HG02885 (cell line): ENCODE results near the gene ARF1.
"Not testable (repeated sequence)": the region's sequence is repeated elsewhere in the genome, so short reads cannot be mapped to it uniquely, and the experiment has no call there.

Source experiments
- ATAC-seq: cut with Tn5 transposase; IDR thresholded peaks from one replicate; pipeline ENCODE4 v1.9.1; 2021; ENCODE audit warnings: mild to moderate bottlenecking; ENCODE audit not compliant: unreplicated experiment, poor library complexity

Gene ARF1

GRCh38 chr1:228099331-228099732 lies 16.8 kb downstream of the ARF1 start:
- no peak for ATAC-seq

GRCh38 chr1:228100822-228101613 lies 18.5 kb downstream of the ARF1 start:
- ATAC-seq: no peak

- no peak for ATAC-seq
These were observed 19.1 kb downstream of the ARF1 start for GRCh38 chr1:228101614-228101993.

GRCh38 chr1:228101994-228102790 lies 19.7 kb downstream of the ARF1 start:
- ATAC-seq: peak; percentile 30

- ATAC-seq: peak; percentile 77
These were observed 20.5 kb downstream of the ARF1 start, which contains the start of gene C1orf35 for GRCh38 chr1:228102791-228103620. TSS of gene C1orf35 (minus strand) at chr1:228103325. CDS start at chr1:228103227, 98 bp downstream.

GRCh38 chr1:228104526-228105269 lies 22.2 kb downstream of the ARF1 start:
- no peak for ATAC-seq

- ATAC-seq: no peak
These were observed 22.9 kb downstream of the ARF1 start for GRCh38 chr1:228105270-228105995.

- ATAC-seq: no peak
These were observed 23.7 kb downstream of the ARF1 start for GRCh38 chr1:228105996-228106799.

- no peak for ATAC-seq
These were observed 24.2 kb downstream of the ARF1 start for GRCh38 chr1:228106800-228107054.

- no peak for ATAC-seq
These were observed 25.1 kb downstream of the ARF1 start for GRCh38 chr1:228107636-228108035.

GRCh38 chr1:228108055-228108690 lies 25.7 kb downstream of the ARF1 start:
- no peak for ATAC-seq

GRCh38 chr1:228108742-228109072 lies 26.2 kb downstream of the ARF1 start:
- no peak for ATAC-seq

- peak; percentile 89 for ATAC-seq
These were observed 26.8 kb downstream of the ARF1 start, which contains the start of gene MRPL55 for GRCh38 chr1:228109073-228109961. TSS of gene MRPL55 (minus strand) at chr1:228109299. CDS start at chr1:228108260, 1,039 bp downstream.

GRCh38 chr1:228109962-228110488 lies 27.5 kb downstream of the ARF1 start:
- ATAC-seq: no peak

- no peak for ATAC-seq
These were observed 28.0 kb downstream of the ARF1 start for GRCh38 chr1:228110556-228110955.

GRCh38 chr1:228111315-228111714 lies 28.8 kb downstream of the ARF1 start:
- not testable (repeated sequence) for ATAC-seq

GRCh38 chr1:228112167-228112566 lies 29.7 kb downstream of the ARF1 start:
- no peak for ATAC-seq
